IMR-90 (cell line): ENCODE measurements around the gene MMGT1. TPM values are rescaled to one million over a fixed set of nuclear protein-coding genes. Genes with fewer than 3 reads are reported as not detected.

Experiments used
- ATAC-seq: fragments of 200-7000 bp; cut with Tn5 transposase; 2 replicates; pipeline ENCODE4 v1.9.1; 2020; ENCODE audit warnings: low read depth, mild to moderate bottlenecking, moderate library complexity
- BruUV-seq: library from RNA; stranded (reverse); fragments of 400-500 nt; replicated peaks from 2 replicates; lab custom pipeline; 2021; lab: Mats Ljungman, UMichigan
- CTCF ChIA-PET: fragments of 300-600 bp; formaldehyde crosslinking; extraction: SDS; loops from one replicate; lab custom pipeline; 2021; ENCODE audit warnings: antibody characterized with exemption; lab: Yijun Ruan, JAX
- POLR2A ChIA-PET: fragments of 300-600 bp; sonication (Branson Sonifier 250); formaldehyde crosslinking; loops from one replicate; lab custom pipeline; 2022; ENCODE audit warnings: antibody characterized with exemption; ENCODE audit not compliant: unreplicated experiment; lab: Charles Lee
- DNase-seq: peaks from one replicate; pipeline ENCODE4 v3.0.0; 2013
- H2AFZ ChIP-seq: replicated peaks from 2 replicates; pipeline ENCODE3; 2013; ENCODE audit warnings: low read length, mild to moderate bottlenecking; ENCODE audit not compliant: poor library complexity
- H2AK5ac ChIP-seq: 2 replicates; pipeline ENCODE4 v1.6.1; 2013; ENCODE audit warnings: low read depth, low read length, inconsistent platforms
- H2AK9ac ChIP-seq: replicated peaks from 2 replicates; pipeline ENCODE3; 2013; ENCODE audit warnings: mild to moderate bottlenecking, low read depth, low read length, moderate library complexity; ENCODE audit not compliant: poor library complexity
- H2BK120ac ChIP-seq: 2 replicates; pipeline ENCODE4 v1.6.1; 2013; ENCODE audit warnings: low read depth, low read length, inconsistent platforms
- H2BK15ac ChIP-seq: 3 replicates; pipeline ENCODE4 v1.6.1; 2013; ENCODE audit warnings: low read depth, low read length, inconsistent platforms
- H2BK20ac ChIP-seq: 2 replicates; pipeline ENCODE4 v1.6.1; 2013; ENCODE audit warnings: low read depth, mild to moderate bottlenecking, inconsistent platforms, low read length, moderate library complexity
- H2BK5ac ChIP-seq: 2 replicates; pipeline ENCODE4 v1.6.1; 2013; ENCODE audit warnings: mild to moderate bottlenecking, low read depth, low read length, inconsistent platforms; ENCODE audit not compliant: poor library complexity, severe bottlenecking
- H3K14ac ChIP-seq: replicated peaks from 2 replicates; pipeline ENCODE4 v1.6.1; 2013; ENCODE audit warnings: low read depth, low read length, inconsistent platforms
- H3K18ac ChIP-seq: 2 replicates; pipeline ENCODE4 v1.6.1; 2013; ENCODE audit warnings: low read depth, low read length, control low read depth
- H3K23ac ChIP-seq: 2 replicates; pipeline ENCODE4 v1.6.1; 2013; ENCODE audit warnings: low read depth, low read length, inconsistent platforms
- H3K27ac ChIP-seq: 2 replicates; pipeline ENCODE4 v1.5.1; 2013; ENCODE audit warnings: mild to moderate bottlenecking, control low read depth, low read length; ENCODE audit not compliant: insufficient read depth
- H3K27me3 ChIP-seq: 2 replicates; pipeline ENCODE4 v1.6.1; 2013; ENCODE audit warnings: low read length; ENCODE audit not compliant: control insufficient read depth, insufficient read depth
- H3K36me3 ChIP-seq: 2 replicates; pipeline ENCODE4 v1.6.1; 2013; ENCODE audit warnings: low read length, mixed read lengths; ENCODE audit not compliant: control insufficient read depth, insufficient read depth
- H3K4ac ChIP-seq: 2 replicates; pipeline ENCODE4 v1.6.1; 2013; ENCODE audit warnings: low read depth, low read length, inconsistent platforms
- H3K4me1 ChIP-seq: 2 replicates; pipeline ENCODE4 v1.6.1; 2013; ENCODE audit warnings: low read length, mixed read lengths; ENCODE audit not compliant: control insufficient read depth, insufficient read depth
- H3K4me2 ChIP-seq: 2 replicates; pipeline ENCODE4 v1.6.1; 2013; ENCODE audit warnings: low read depth, mild to moderate bottlenecking, control low read depth, low read length, moderate library complexity
- H3K4me3 ChIP-seq: 2 replicates; pipeline ENCODE4 v1.5.1; 2013; ENCODE audit warnings: low read depth, mild to moderate bottlenecking, control low read depth, low read length, moderate library complexity; ENCODE audit not compliant: insufficient read depth
- H3K56ac ChIP-seq: 2 replicates; pipeline ENCODE4 v1.6.1; 2013; ENCODE audit warnings: low read length, inconsistent platforms; ENCODE audit not compliant: insufficient read depth; ENCODE audit errors: extremely low read depth
- H3K79me1 ChIP-seq, 2 experiments: 2 replicates each; pipeline ENCODE4 v1.6.1; 2013; ENCODE audit warnings: low read length in 2 of 2, inconsistent platforms in 1 of 2, low read depth in 1 of 2
- H3K9ac ChIP-seq: 2 replicates; pipeline ENCODE4 v1.6.1; 2013; ENCODE audit warnings: low read depth, low read length, control low read depth
- H3K9me1 ChIP-seq: 2 replicates; pipeline ENCODE4 v1.6.1; 2013; ENCODE audit warnings: low read length, inconsistent platforms; ENCODE audit not compliant: insufficient read depth
- H3K9me3 ChIP-seq: 2 replicates; pipeline ENCODE4 v1.6.1; 2013; ENCODE audit warnings: low read length; ENCODE audit not compliant: control insufficient read depth, insufficient read depth
- H4K20me1 ChIP-seq: 2 replicates; pipeline ENCODE4 v1.6.1; 2013; ENCODE audit warnings: low read length, inconsistent platforms; ENCODE audit not compliant: insufficient read depth
- H4K5ac ChIP-seq: 2 replicates; pipeline ENCODE4 v1.6.1; 2013; ENCODE audit warnings: mild to moderate bottlenecking, low read depth, low read length, control low read depth
- H4K8ac ChIP-seq, 2 experiments: 2 replicates each; pipeline ENCODE4 v1.6.1; 2013; ENCODE audit warnings: low read depth in 2 of 2, low read length in 2 of 2, control low read depth in 1 of 2, inconsistent platforms in 1 of 2
- H4K91ac ChIP-seq: 2 replicates; pipeline ENCODE4 v1.6.1; 2013; ENCODE audit warnings: low read depth, low read length, inconsistent platforms; ENCODE audit not compliant: insufficient read depth
- BHLHE40 ChIP-seq: fragments of 150-350 bp; IDR thresholded peaks from 2 replicates; pipeline ENCODE4 v1.6.1; 2016; ENCODE audit warnings: mild to moderate bottlenecking, low read depth, low read length
- CEBPB ChIP-seq: IDR thresholded peaks from 2 replicates; pipeline ENCODE4 v1.6.1; 2012; ENCODE audit warnings: low read depth, low read length, improper control_type of control experiment
- CHD1 ChIP-seq: IDR thresholded peaks from 2 replicates; pipeline ENCODE4 v1.6.1; 2012; ENCODE audit warnings: low read depth, low read length, improper control_type of control experiment
- FOS ChIP-seq: fragments of 150-350 bp; IDR thresholded peaks from 2 replicates; pipeline ENCODE4 v1.6.1; 2016; ENCODE audit warnings: low read depth, low read length
- MAFK ChIP-seq: IDR thresholded peaks from 2 replicates; pipeline ENCODE4 v1.6.1; 2012; ENCODE audit warnings: low read depth, low read length, improper control_type of control experiment
- MAZ ChIP-seq: IDR thresholded peaks from 2 replicates; pipeline ENCODE4 v1.6.1; 2012; ENCODE audit warnings: low read depth, mild to moderate bottlenecking, low read length, improper control_type of control experiment, moderate library complexity, borderline replicate concordance
- MXI1 ChIP-seq: IDR thresholded peaks from 2 replicates; pipeline ENCODE4 v1.6.1; 2012; ENCODE audit warnings: low read depth, mild to moderate bottlenecking, low read length, moderate library complexity, borderline replicate concordance
- POLR2A ChIP-seq: IDR thresholded peaks from 2 replicates; pipeline ENCODE4 v1.6.1; 2012; ENCODE audit warnings: mild to moderate bottlenecking, low read depth, low read length
- RAD21 ChIP-seq: IDR thresholded peaks from 2 replicates; pipeline ENCODE4 v1.6.1; 2012; ENCODE audit warnings: low read length, improper control_type of control experiment
- RCOR1 ChIP-seq: IDR thresholded peaks from 2 replicates; pipeline ENCODE4 v1.6.1; 2012; ENCODE audit warnings: mild to moderate bottlenecking, low read length, improper control_type of control experiment; ENCODE audit not compliant: insufficient replicate concordance
- RFX5 ChIP-seq: IDR thresholded peaks from 2 replicates; pipeline ENCODE4 v1.8.0; 2012; ENCODE audit warnings: low read depth, mild to moderate bottlenecking, low read length, moderate library complexity
- SMC3 ChIP-seq: fragments of 150-350 bp; IDR thresholded peaks from 2 replicates; pipeline ENCODE4 v1.6.1; 2016; ENCODE audit warnings: low read depth, mild to moderate bottlenecking, antibody characterized with exemption, low read length, moderate library complexity
- dilution Hi-C: fragments of 300-500 bp; cut with HindIII; formaldehyde crosslinking; loops from one replicate; pipeline ENCODE4 v1.14.3; 2018; ENCODE audit warnings: low sequenced_read_pairs; ENCODE audit not compliant: unreplicated experiment
- in situ Hi-C: fragments of 300-500 bp; cut with MboI; formaldehyde crosslinking; loops from 3 replicates; pipeline ENCODE4 v1.14.3; 2019; ENCODE audit warnings: low sequenced_read_pairs, inconsistent platforms, mixed read lengths
- intact Hi-C: fragments of 100-400 bp; cut with micrococcal nuclease; formaldehyde crosslinking; loops from 2 replicates; pipeline ENCODE4 v1.10.0; 2022
- polyA plus RNA-seq, 3 experiments: library from polyadenylated mRNA; depleted of rRNA; stranded (reverse); fragments of >200 nt; gene quantifications; 2 replicates each; pipeline ENCODE4 v1.2.3, GENCODE V29; 2012; ENCODE audit warnings: low replicate concordance in 1 of 3
- total RNA-seq: library from RNA; depleted of rRNA; stranded (reverse); fragments of >200 nt; gene quantifications from 2 replicates; pipeline ENCODE4 v1.2.3, GENCODE V29; 2012
- TF ChIP-seq, protein P1 (sequence below): fragments of 150-350 bp; IDR thresholded peaks from 2 replicates; pipeline ENCODE4 v1.6.1; 2017; ENCODE audit warnings: mild to moderate bottlenecking, antibody characterized with exemption, low read length, low read depth
- TF ChIP-seq, protein P2 (sequence below): conservative IDR thresholded peaks from 2 replicates; pipeline ENCODE4 v1.5.1; 2012; ENCODE audit warnings: mild to moderate bottlenecking, low read depth, low read length, improper control_type of control experiment
- TF ChIP-seq, protein P3 (sequence below): fragments of 150-350 bp; IDR thresholded peaks from 2 replicates; pipeline ENCODE4 v1.6.1; 2016; ENCODE audit warnings: low read depth, mild to moderate bottlenecking, low read length, moderate library complexity, borderline replicate concordance

MMGT1 gene
- total and polyA plus RNA-seq, 2 of the 4 experiments (the other 2 are of a cell fraction): 7.5 to 8.1 TPM

DNA sequence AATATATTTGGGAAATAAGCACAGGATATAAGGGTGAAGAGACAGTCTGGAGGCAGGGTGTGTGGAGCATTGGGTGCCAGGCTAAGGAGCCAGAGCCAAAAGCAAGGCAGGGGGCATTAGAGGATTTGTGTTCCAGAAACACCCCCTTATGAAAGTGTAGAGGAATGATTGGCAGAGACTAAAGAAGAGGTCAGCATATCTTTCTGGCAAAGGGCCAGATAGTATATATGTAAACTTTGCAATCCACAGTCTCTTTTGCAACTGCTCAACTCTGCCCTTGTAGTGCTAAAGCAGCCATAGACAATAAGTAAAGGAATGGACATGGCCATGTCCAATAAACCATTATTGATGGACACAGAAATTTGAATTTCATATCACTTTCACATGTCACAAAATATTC lies 7.9 kb upstream of the MMGT1 start:
- H3K27me3 ChIP-seq: no peaks in the 10 kb centered on the region
- H3K9me3 ChIP-seq: no peaks in the 10 kb centered on the region
- H2BK15ac ChIP-seq: no peak overlapping the region
- ATAC-seq: no peak
- H3K4ac ChIP-seq: no peak overlapping the region
- H4K20me1 ChIP-seq: no peaks in the 10 kb centered on the region
- H3K9ac ChIP-seq: no peak overlapping the region
- no peak overlapping the region for H2AFZ ChIP-seq
- H3K14ac ChIP-seq: no peak overlapping the region
- no peak overlapping the region for H4K8ac ChIP-seq
- no peak overlapping the region for H2BK120ac ChIP-seq
- H2AK5ac ChIP-seq: no peak overlapping the region
- H2BK20ac ChIP-seq: no peak overlapping the region
- POLR2A ChIA-PET: no interaction called here
- no peak overlapping the region for H2AK9ac ChIP-seq
- in situ Hi-C loops: loop anchor here (25.0 kb wide), 1 partner anchor 506 kb away; the partner anchor contains the start of genes BRS3 and HTATSF1
- no peak overlapping the region for H4K5ac ChIP-seq
- TF ChIP-seq BHLHE40 (no peak), CHD1 (no peak), MXI1 (no peak), CEBPB (no peak), MAFK (no peak), RFX5 (no peak), RCOR1 (no peak), RAD21 (no peak), MAZ (no peak), SMC3 (no peak), FOS (no peak), POLR2A (no peak)
- TF ChIP-seq, protein P1, sequence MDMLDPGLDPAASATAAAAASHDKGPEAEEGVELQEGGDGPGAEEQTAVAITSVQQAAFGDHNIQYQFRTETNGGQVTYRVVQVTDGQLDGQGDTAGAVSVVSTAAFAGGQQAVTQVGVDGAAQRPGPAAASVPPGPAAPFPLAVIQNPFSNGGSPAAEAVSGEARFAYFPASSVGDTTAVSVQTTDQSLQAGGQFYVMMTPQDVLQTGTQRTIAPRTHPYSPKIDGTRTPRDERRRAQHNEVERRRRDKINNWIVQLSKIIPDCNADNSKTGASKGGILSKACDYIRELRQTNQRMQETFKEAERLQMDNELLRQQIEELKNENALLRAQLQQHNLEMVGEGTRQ: no peak
- TF ChIP-seq, protein P2, sequence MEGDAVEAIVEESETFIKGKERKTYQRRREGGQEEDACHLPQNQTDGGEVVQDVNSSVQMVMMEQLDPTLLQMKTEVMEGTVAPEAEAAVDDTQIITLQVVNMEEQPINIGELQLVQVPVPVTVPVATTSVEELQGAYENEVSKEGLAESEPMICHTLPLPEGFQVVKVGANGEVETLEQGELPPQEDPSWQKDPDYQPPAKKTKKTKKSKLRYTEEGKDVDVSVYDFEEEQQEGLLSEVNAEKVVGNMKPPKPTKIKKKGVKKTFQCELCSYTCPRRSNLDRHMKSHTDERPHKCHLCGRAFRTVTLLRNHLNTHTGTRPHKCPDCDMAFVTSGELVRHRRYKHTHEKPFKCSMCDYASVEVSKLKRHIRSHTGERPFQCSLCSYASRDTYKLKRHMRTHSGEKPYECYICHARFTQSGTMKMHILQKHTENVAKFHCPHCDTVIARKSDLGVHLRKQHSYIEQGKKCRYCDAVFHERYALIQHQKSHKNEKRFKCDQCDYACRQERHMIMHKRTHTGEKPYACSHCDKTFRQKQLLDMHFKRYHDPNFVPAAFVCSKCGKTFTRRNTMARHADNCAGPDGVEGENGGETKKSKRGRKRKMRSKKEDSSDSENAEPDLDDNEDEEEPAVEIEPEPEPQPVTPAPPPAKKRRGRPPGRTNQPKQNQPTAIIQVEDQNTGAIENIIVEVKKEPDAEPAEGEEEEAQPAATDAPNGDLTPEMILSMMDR: no peak
- TF ChIP-seq, protein P3, sequence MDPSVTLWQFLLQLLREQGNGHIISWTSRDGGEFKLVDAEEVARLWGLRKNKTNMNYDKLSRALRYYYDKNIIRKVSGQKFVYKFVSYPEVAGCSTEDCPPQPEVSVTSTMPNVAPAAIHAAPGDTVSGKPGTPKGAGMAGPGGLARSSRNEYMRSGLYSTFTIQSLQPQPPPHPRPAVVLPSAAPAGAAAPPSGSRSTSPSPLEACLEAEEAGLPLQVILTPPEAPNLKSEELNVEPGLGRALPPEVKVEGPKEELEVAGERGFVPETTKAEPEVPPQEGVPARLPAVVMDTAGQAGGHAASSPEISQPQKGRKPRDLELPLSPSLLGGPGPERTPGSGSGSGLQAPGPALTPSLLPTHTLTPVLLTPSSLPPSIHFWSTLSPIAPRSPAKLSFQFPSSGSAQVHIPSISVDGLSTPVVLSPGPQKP: no peak
- H3K56ac ChIP-seq: no peak overlapping the region
- no peak overlapping the region for H2BK5ac ChIP-seq
- H4K91ac ChIP-seq: no peak overlapping the region
- intact Hi-C loops: no loop called here
- peaks cover 2% of the 10 kb centered on the region; the same call in 1 of the 2 replicates for H3K4me1 ChIP-seq
- no peak overlapping the region for H3K27ac ChIP-seq
- CTCF ChIA-PET: no interaction called here
- H3K79me1 ChIP-seq: peaks cover 0 to 7% of the 10 kb centered on the region in 2 experiments; a peak in 1 of 4 replicates
- no peak overlapping the region for H3K23ac ChIP-seq
- no peak overlapping the region for H3K18ac ChIP-seq
- no TSS peak for BruUV-seq
- H3K4me3 ChIP-seq: no peak overlapping the region
- H3K36me3 ChIP-seq: no peaks in the 10 kb centered on the region
- no peak overlapping the region for H3K4me2 ChIP-seq
- no peaks in the 10 kb centered on the region for H3K9me1 ChIP-seq
- dilution Hi-C loops: no loop called here
- DNase-seq: no peak
